IMR-90 (cell line): ENCODE measurements around the gene PRKCE. TPM values are rescaled to one million over a fixed set of nuclear protein-coding genes. Genes with fewer than 3 reads are reported as not detected.
A peak's percentile ranks its signal among the peaks of the same experiment; 100 is the strongest.

Source experiments
- ATAC-seq: fragments of 200-7000 bp; cut with Tn5 transposase; 2 replicates; pipeline ENCODE4 v1.9.1; 2020; ENCODE audit warnings: low read depth, mild to moderate bottlenecking, moderate library complexity
- BruUV-seq: library from RNA; stranded (reverse); fragments of 400-500 nt; replicated peaks from 2 replicates; lab custom pipeline; 2021; lab: Mats Ljungman, UMichigan
- CTCF ChIA-PET: fragments of 300-600 bp; formaldehyde crosslinking; extraction: SDS; loops from one replicate; lab custom pipeline; 2021; ENCODE audit warnings: antibody characterized with exemption; lab: Yijun Ruan, JAX
- POLR2A ChIA-PET: fragments of 300-600 bp; sonication (Branson Sonifier 250); formaldehyde crosslinking; loops from one replicate; lab custom pipeline; 2022; ENCODE audit warnings: antibody characterized with exemption; ENCODE audit not compliant: unreplicated experiment; lab: Charles Lee
- DNase-seq: peaks from one replicate; pipeline ENCODE4 v3.0.0; 2013
- H2AFZ ChIP-seq: replicated peaks from 2 replicates; pipeline ENCODE3; 2013; ENCODE audit warnings: low read length, mild to moderate bottlenecking; ENCODE audit not compliant: poor library complexity
- H2AK5ac ChIP-seq: 2 replicates; pipeline ENCODE4 v1.6.1; 2013; ENCODE audit warnings: low read depth, low read length, inconsistent platforms
- H2AK9ac ChIP-seq: replicated peaks from 2 replicates; pipeline ENCODE3; 2013; ENCODE audit warnings: mild to moderate bottlenecking, low read depth, low read length, moderate library complexity; ENCODE audit not compliant: poor library complexity
- H2BK120ac ChIP-seq: 2 replicates; pipeline ENCODE4 v1.6.1; 2013; ENCODE audit warnings: low read depth, low read length, inconsistent platforms
- H2BK15ac ChIP-seq: 3 replicates; pipeline ENCODE4 v1.6.1; 2013; ENCODE audit warnings: low read depth, low read length, inconsistent platforms
- H2BK20ac ChIP-seq: 2 replicates; pipeline ENCODE4 v1.6.1; 2013; ENCODE audit warnings: low read depth, mild to moderate bottlenecking, inconsistent platforms, low read length, moderate library complexity
- H2BK5ac ChIP-seq: 2 replicates; pipeline ENCODE4 v1.6.1; 2013; ENCODE audit warnings: mild to moderate bottlenecking, low read depth, low read length, inconsistent platforms; ENCODE audit not compliant: poor library complexity, severe bottlenecking
- H3K14ac ChIP-seq: replicated peaks from 2 replicates; pipeline ENCODE4 v1.6.1; 2013; ENCODE audit warnings: low read depth, low read length, inconsistent platforms
- H3K18ac ChIP-seq: 2 replicates; pipeline ENCODE4 v1.6.1; 2013; ENCODE audit warnings: low read depth, low read length, control low read depth
- H3K23ac ChIP-seq: 2 replicates; pipeline ENCODE4 v1.6.1; 2013; ENCODE audit warnings: low read depth, low read length, inconsistent platforms
- H3K27ac ChIP-seq: 2 replicates; pipeline ENCODE4 v1.5.1; 2013; ENCODE audit warnings: mild to moderate bottlenecking, control low read depth, low read length; ENCODE audit not compliant: insufficient read depth
- H3K27me3 ChIP-seq: 2 replicates; pipeline ENCODE4 v1.6.1; 2013; ENCODE audit warnings: low read length; ENCODE audit not compliant: control insufficient read depth, insufficient read depth
- H3K36me3 ChIP-seq: 2 replicates; pipeline ENCODE4 v1.6.1; 2013; ENCODE audit warnings: low read length, mixed read lengths; ENCODE audit not compliant: control insufficient read depth, insufficient read depth
- H3K4ac ChIP-seq: 2 replicates; pipeline ENCODE4 v1.6.1; 2013; ENCODE audit warnings: low read depth, low read length, inconsistent platforms
- H3K4me1 ChIP-seq: 2 replicates; pipeline ENCODE4 v1.6.1; 2013; ENCODE audit warnings: low read length, mixed read lengths; ENCODE audit not compliant: control insufficient read depth, insufficient read depth
- H3K4me2 ChIP-seq: 2 replicates; pipeline ENCODE4 v1.6.1; 2013; ENCODE audit warnings: low read depth, mild to moderate bottlenecking, control low read depth, low read length, moderate library complexity
- H3K4me3 ChIP-seq: 2 replicates; pipeline ENCODE4 v1.5.1; 2013; ENCODE audit warnings: low read depth, mild to moderate bottlenecking, control low read depth, low read length, moderate library complexity; ENCODE audit not compliant: insufficient read depth
- H3K56ac ChIP-seq: 2 replicates; pipeline ENCODE4 v1.6.1; 2013; ENCODE audit warnings: low read length, inconsistent platforms; ENCODE audit not compliant: insufficient read depth; ENCODE audit errors: extremely low read depth
- H3K79me1 ChIP-seq, 2 experiments: 2 replicates each; pipeline ENCODE4 v1.6.1; 2013; ENCODE audit warnings: low read length in 2 of 2, inconsistent platforms in 1 of 2, low read depth in 1 of 2
- H3K9ac ChIP-seq: 2 replicates; pipeline ENCODE4 v1.6.1; 2013; ENCODE audit warnings: low read depth, low read length, control low read depth
- H3K9me1 ChIP-seq: 2 replicates; pipeline ENCODE4 v1.6.1; 2013; ENCODE audit warnings: low read length, inconsistent platforms; ENCODE audit not compliant: insufficient read depth
- H3K9me3 ChIP-seq: 2 replicates; pipeline ENCODE4 v1.6.1; 2013; ENCODE audit warnings: low read length; ENCODE audit not compliant: control insufficient read depth, insufficient read depth
- H4K20me1 ChIP-seq: 2 replicates; pipeline ENCODE4 v1.6.1; 2013; ENCODE audit warnings: low read length, inconsistent platforms; ENCODE audit not compliant: insufficient read depth
- H4K5ac ChIP-seq: 2 replicates; pipeline ENCODE4 v1.6.1; 2013; ENCODE audit warnings: mild to moderate bottlenecking, low read depth, low read length, control low read depth
- H4K8ac ChIP-seq, 2 experiments: 2 replicates each; pipeline ENCODE4 v1.6.1; 2013; ENCODE audit warnings: low read depth in 2 of 2, low read length in 2 of 2, control low read depth in 1 of 2, inconsistent platforms in 1 of 2
- H4K91ac ChIP-seq: 2 replicates; pipeline ENCODE4 v1.6.1; 2013; ENCODE audit warnings: low read depth, low read length, inconsistent platforms; ENCODE audit not compliant: insufficient read depth
- CEBPB ChIP-seq: IDR thresholded peaks from 2 replicates; pipeline ENCODE4 v1.6.1; 2012; ENCODE audit warnings: low read depth, low read length, improper control_type of control experiment
- CHD1 ChIP-seq: IDR thresholded peaks from 2 replicates; pipeline ENCODE4 v1.6.1; 2012; ENCODE audit warnings: low read depth, low read length, improper control_type of control experiment
- WGBS, 2 experiments: methylation state at CpG; one replicate each; pipeline versions ENCODE4 v1.1.5 to v1.1.7; 2013; ENCODE audit warnings: missing lambda C conversion rate in 2 of 2; ENCODE audit not compliant: insufficient read length in 1 of 2; ENCODE audit errors: extremely low coverage in 2 of 2; 5-methylcytosine and 5-hydroxymethylcytosine counted together
- dilution Hi-C: fragments of 300-500 bp; cut with HindIII; formaldehyde crosslinking; loops from one replicate; pipeline ENCODE4 v1.14.3; 2018; ENCODE audit warnings: low sequenced_read_pairs; ENCODE audit not compliant: unreplicated experiment
- in situ Hi-C: fragments of 300-500 bp; cut with MboI; formaldehyde crosslinking; loops from 3 replicates; pipeline ENCODE4 v1.14.3; 2019; ENCODE audit warnings: low sequenced_read_pairs, inconsistent platforms, mixed read lengths
- intact Hi-C: fragments of 100-400 bp; cut with micrococcal nuclease; formaldehyde crosslinking; loops from 2 replicates; pipeline ENCODE4 v1.10.0; 2022
- polyA plus RNA-seq, 3 experiments: library from polyadenylated mRNA; depleted of rRNA; stranded (reverse); fragments of >200 nt; gene quantifications; 2 replicates each; pipeline ENCODE4 v1.2.3, GENCODE V29; 2012; ENCODE audit warnings: low replicate concordance in 1 of 3
- total RNA-seq: library from RNA; depleted of rRNA; stranded (reverse); fragments of >200 nt; gene quantifications from 2 replicates; pipeline ENCODE4 v1.2.3, GENCODE V29; 2012

The PRKCE gene
- total and polyA plus RNA-seq, 2 of the 4 experiments (the other 2 are of a cell fraction), result 8.1 to 32.4 TPM

DNA sequence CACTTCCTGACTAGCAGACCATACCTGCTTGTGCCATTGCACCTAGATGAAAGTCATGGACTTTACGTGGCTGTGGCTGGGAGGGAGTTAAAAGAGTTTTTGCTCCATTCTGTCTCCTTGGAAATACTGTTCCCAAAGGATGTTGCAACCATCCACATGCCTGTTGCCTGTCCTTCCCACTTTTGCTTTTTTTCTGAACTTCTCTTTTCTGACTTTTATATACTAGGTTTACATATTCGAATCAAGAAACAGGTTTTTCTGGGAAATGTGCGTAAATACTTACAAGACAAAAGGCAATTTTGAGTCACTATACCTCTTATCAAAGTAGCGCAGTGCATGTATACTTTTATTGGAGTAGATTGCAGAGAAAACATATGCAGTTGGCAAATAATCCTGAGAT lies 244.8 kb downstream of the PRKCE start:
- H2BK5ac ChIP-seq, result no peak overlapping the region
- no peak for DNase-seq
- H3K23ac ChIP-seq, result no peak overlapping the region
- H2AFZ ChIP-seq, result no peak overlapping the region
- H3K9me1 ChIP-seq, result peaks cover 18% of the 10 kb centered on the region
- BruUV-seq, result no TSS peak
- H2BK15ac ChIP-seq, result 0 out of 3 replicates have a peak overlapping the region, but pooled peaks have one; percentile 10
- no peak overlapping the region for H2BK120ac ChIP-seq
- H3K56ac ChIP-seq, result no peak overlapping the region
- H3K9me3 ChIP-seq, result no peaks in the 10 kb centered on the region
- H3K4me2 ChIP-seq, result no peak overlapping the region
- ChIA-PET CTCF (no interaction called here), POLR2A (no interaction called here)
- H3K79me1 ChIP-seq, result peaks cover 8 to 15% of the 10 kb centered on the region in 2 experiments
- no peaks in the 10 kb centered on the region for H3K27me3 ChIP-seq
- intact Hi-C loops, result no loop called here
- no peak overlapping the region for H3K9ac ChIP-seq
- no peak overlapping the region for H4K5ac ChIP-seq
- H3K4ac ChIP-seq, result 0 out of 2 replicates have a peak overlapping the region, but pooled peaks have one; percentile 34
- no peak overlapping the region for H2AK9ac ChIP-seq
- peak overlapping the region; percentile 11; the same call in 1 of the 2 replicates for H2AK5ac ChIP-seq
- H4K91ac ChIP-seq, result no peak overlapping the region
- ATAC-seq, result no peak
- H3K36me3 ChIP-seq, result no peaks in the 10 kb centered on the region
- dilution Hi-C loops, result no loop called here
- in situ Hi-C loops, result no loop called here
- H3K27ac ChIP-seq, result no peak overlapping the region
- H3K4me3 ChIP-seq, result no peak overlapping the region
- no CpG with 5 or more reads among the region's 4 CpGs for WGBS, 2 experiments
- H3K14ac ChIP-seq, result no peak overlapping the region
- H4K8ac ChIP-seq, result no peak overlapping the region
- peaks cover 23% of the 10 kb centered on the region for H3K4me1 ChIP-seq
- H2BK20ac ChIP-seq, result 0 out of 2 replicates have a peak overlapping the region, but pooled peaks have one; percentile 34
- H3K18ac ChIP-seq, result no peak overlapping the region; the same call in 1 of the 2 replicates
- TF ChIP-seq CEBPB (0 out of 2 replicates have a peak, but pooled peaks have one; percentile 36), CHD1 (no peak)
- H4K20me1 ChIP-seq, result 0 out of 2 replicates have a peak, but pooled peaks cover 4% of the 10 kb centered on the region
